Tibial nerve (tissue), 4 donors: ENCODE measurements around the gene PDK4. TPM values are rescaled to one million over a fixed set of nuclear protein-coding genes. Genes with fewer than 3 reads are reported as not detected.
A peak's percentile ranks its signal among the peaks of the same experiment; 100 is the strongest.

Experiments
- DNase-seq, 2 donors: peaks; one replicate each; pipeline ENCODE4 v3.0.0-alpha.2; 2019; ENCODE audit warnings: low spot score in 2 of 2
- H3K27ac ChIP-seq, 4 donors: fragments of 200-600 bp; sonication (generic) in 3 of 4; one replicate each; pipeline ENCODE4 v1.5.1; 2017 to 2019; ENCODE audit warnings: mild to moderate bottlenecking in 1 of 4
- H3K27me3 ChIP-seq, 2 donors: fragments of 200-600 bp; sonication (generic) in 1 of 2; one replicate each; pipeline versions ENCODE4 v1.5.1 to v1.6.0; 2017 to 2019
- H3K36me3 ChIP-seq, 3 donors: fragments of 200-600 bp; sonication (generic); one replicate each; pipeline ENCODE4 v1.5.1; 2018 to 2019
- H3K4me1 ChIP-seq, 4 donors: fragments of 200-600 bp; sonication (generic) in 3 of 4; one replicate each; pipeline ENCODE4 v1.5.1; 2017 to 2019
- H3K4me3 ChIP-seq, 4 donors: fragments of 200-600 bp; sonication (generic) in 3 of 4; one replicate each; pipeline ENCODE4 v1.5.1; 2017 to 2019; ENCODE audit warnings: mild to moderate bottlenecking in 1 of 4, moderate library complexity in 1 of 4
- H3K9me3 ChIP-seq, 4 donors: fragments of 200-600 bp; sonication (generic) in 3 of 4; one replicate each; pipeline ENCODE4 v1.5.1; 2017 to 2019
- EP300 ChIP-seq, 2 donors: sonication (generic); formaldehyde crosslinking; IDR thresholded peaks; one replicate each; pipeline ENCODE4 v1.6.1; 2017; ENCODE audit warnings: antibody characterized with exemption in 2 of 2, mild to moderate bottlenecking in 1 of 2
- POLR2A ChIP-seq, 2 donors: fragments of 450-650 bp; IDR thresholded peaks; one replicate each; pipeline ENCODE4 v1.6.1; 2017; ENCODE audit warnings: antibody characterized with exemption in 2 of 2, mild to moderate bottlenecking in 2 of 2, moderate library complexity in 2 of 2
- WGBS, 2 donors: methylation state at CpG; one replicate each; pipeline ENCODE4 v1.1.5; 2018; 5-methylcytosine and 5-hydroxymethylcytosine counted together
- total RNA-seq, 4 donors: library from RNA; depleted of rRNA; stranded (reverse); fragments of >200 nt; gene quantifications; one replicate each; pipeline ENCODE4 v1.1.0, GENCODE V29; 2016
- TF ChIP-seq, protein P1 (sequence below), 5 experiments: fragments of 200-600 bp in 3 of 5; fragments of 450-650 bp in 2 of 5; sonication (generic) in 3 of 5; IDR thresholded peaks; one replicate each; pipeline ENCODE4 v1.5.1; 2016 to 2019; ENCODE audit warnings: antibody characterized with exemption in 5 of 5, mild to moderate bottlenecking in 3 of 5, moderate library complexity in 2 of 5

Gene PDK4
- total RNA-seq, 4 donors from 2014 or later: 490 to 939 (median 827) TPM

DNA sequence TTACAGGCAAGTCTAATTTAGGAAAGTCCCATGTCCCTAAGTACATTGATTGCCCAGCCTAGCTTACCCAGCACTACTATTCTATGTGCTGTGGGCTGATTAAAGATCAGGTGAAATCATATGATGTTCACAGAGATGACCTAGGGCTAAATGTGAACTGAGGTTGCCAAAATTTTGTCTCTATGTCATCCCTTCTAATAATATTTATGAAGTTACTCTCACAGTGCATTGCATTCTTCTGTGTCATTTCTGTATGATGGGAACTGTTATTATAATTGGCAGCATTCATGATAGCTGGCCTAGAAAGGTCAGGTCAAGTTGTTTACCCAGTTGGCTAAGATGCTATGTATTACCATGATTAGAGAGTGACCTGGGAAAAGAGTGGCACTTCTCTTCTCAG is 2.8 kb upstream of the PDK4 start:
- peak overlapping the region in 3 of 4 donors; percentile 93 to 97 (median 96) for H3K27ac ChIP-seq
- H3K9me3 ChIP-seq: no peaks in the 10 kb centered on the region
- no peak for DNase-seq
- H3K27me3 ChIP-seq: no peaks in the 10 kb centered on the region
- H3K4me3 ChIP-seq: no peak overlapping the region
- peaks cover 0 to 60% (median 35%) of the 10 kb centered on the region in 4 donors for H3K4me1 ChIP-seq
- peaks cover 0 to 14% (median 5%) of the 10 kb centered on the region in 3 donors for H3K36me3 ChIP-seq
- TF ChIP-seq EP300 (IDR thresholded peaks at IDR 0.05) (peak in 1 of 2 donors; percentile 53), POLR2A (IDR thresholded peaks at IDR 0.05) (no peak)

- Histone ChIP-seq H3K4me3 (no peak overlapping the region), H3K9me3 (no peaks in the 10 kb centered on the region), H3K27me3 (no peaks in the 10 kb centered on the region), H3K27ac (peak overlapping the region in 3 of 4 donors; percentile 93 to 97 (median 96)), H3K4me1 (peaks cover 0 to 54% (median 32%) of the 10 kb centered on the region in 4 donors), H3K36me3 (peaks cover 0 to 20% (median 5%) of the 10 kb centered on the region in 3 donors)
- DNase-seq: no peak
- TF ChIP-seq POLR2A (IDR thresholded peaks at IDR 0.05): no peak
- no peak for TF ChIP-seq EP300 (IDR thresholded peaks at IDR 0.05)
- TF ChIP-seq, protein P1, sequence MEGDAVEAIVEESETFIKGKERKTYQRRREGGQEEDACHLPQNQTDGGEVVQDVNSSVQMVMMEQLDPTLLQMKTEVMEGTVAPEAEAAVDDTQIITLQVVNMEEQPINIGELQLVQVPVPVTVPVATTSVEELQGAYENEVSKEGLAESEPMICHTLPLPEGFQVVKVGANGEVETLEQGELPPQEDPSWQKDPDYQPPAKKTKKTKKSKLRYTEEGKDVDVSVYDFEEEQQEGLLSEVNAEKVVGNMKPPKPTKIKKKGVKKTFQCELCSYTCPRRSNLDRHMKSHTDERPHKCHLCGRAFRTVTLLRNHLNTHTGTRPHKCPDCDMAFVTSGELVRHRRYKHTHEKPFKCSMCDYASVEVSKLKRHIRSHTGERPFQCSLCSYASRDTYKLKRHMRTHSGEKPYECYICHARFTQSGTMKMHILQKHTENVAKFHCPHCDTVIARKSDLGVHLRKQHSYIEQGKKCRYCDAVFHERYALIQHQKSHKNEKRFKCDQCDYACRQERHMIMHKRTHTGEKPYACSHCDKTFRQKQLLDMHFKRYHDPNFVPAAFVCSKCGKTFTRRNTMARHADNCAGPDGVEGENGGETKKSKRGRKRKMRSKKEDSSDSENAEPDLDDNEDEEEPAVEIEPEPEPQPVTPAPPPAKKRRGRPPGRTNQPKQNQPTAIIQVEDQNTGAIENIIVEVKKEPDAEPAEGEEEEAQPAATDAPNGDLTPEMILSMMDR (IDR thresholded peaks at IDR 0.05): no peak
- 30 to 55% methylated on average over 1 of the region's 1 CpG for WGBS, 2 donors
Observed at GRCh38 chr7:95598511-95598910, 2.2 kb upstream of the PDK4 start.

DNA sequence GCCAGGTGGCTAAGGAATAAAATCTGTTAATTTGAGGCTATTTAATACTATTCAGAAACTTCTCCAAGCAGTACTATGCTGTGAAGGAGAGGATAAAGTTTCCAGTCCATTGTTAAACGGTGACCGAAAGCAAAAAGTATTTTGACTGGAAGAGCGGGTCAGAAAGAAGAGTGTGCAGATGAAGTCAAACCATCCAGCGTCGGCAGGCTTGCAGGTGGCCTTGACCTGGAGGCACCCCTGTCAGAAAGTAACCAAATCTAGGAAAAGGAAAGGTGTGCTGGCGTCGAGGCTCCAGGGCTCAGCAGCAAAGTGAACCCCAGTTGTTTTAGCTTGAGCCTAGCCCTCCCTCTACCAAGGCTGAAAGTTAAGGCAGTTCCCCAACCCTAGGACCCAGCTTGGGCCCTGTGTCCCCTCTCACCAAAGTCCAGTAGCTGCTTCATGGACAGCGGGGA is 544 bp downstream of the PDK4 start:
- H3K27me3 ChIP-seq: no peaks in the 10 kb centered on the region
- peak overlapping the region; percentile 63 to 96 (median 74) for H3K4me3 ChIP-seq
- peaks cover 0 to 38% (median 17%) of the 10 kb centered on the region in 4 donors for H3K4me1 ChIP-seq
- DNase-seq: no peak
- H3K27ac ChIP-seq: peak overlapping the region; percentile 89 to 98 (median 96)
- TF ChIP-seq, protein P1 (IDR thresholded peaks at IDR 0.05): no peak
- TF ChIP-seq EP300 (IDR thresholded peaks at IDR 0.05) (no peak), POLR2A (IDR thresholded peaks at IDR 0.05) (no peak)
- peaks cover 4 to 47% (median 11%) of the 10 kb centered on the region in 3 donors for H3K36me3 ChIP-seq
- H3K9me3 ChIP-seq: no peaks in the 10 kb centered on the region
- WGBS, 2 donors: 3 to 7% methylated on average over 8 of the region's 8 CpGs

GRCh38 chr7:95594185-95594584 is 2.1 kb downstream of the PDK4 start:
- H3K36me3 ChIP-seq: peaks cover 5 to 60% (median 11%) of the 10 kb centered on the region in 3 donors
- H3K27ac ChIP-seq: peak overlapping the region; percentile 89 to 98 (median 96)

GRCh38 chr7:95593343-95593742 is 3.0 kb downstream of the PDK4 start:
- Histone ChIP-seq H3K4me1 (peaks cover 0 to 43% (median 18%) of the 10 kb centered on the region in 4 donors), H3K9me3 (no peaks in the 10 kb centered on the region), H3K27me3 (no peaks in the 10 kb centered on the region), H3K36me3 (peaks cover 8 to 68% (median 11%) of the 10 kb centered on the region in 3 donors), H3K27ac (peak overlapping the region; percentile 89 to 98 (median 96)), H3K4me3 (peak overlapping the region; percentile 63 to 96 (median 74))
- TF ChIP-seq POLR2A (IDR thresholded peaks at IDR 0.05): no peak
- TF ChIP-seq EP300 (IDR thresholded peaks at IDR 0.05): no peak
- TF ChIP-seq, protein P1 (IDR thresholded peaks at IDR 0.05): no peak
- no peak for DNase-seq
- 38 to 43% methylated on average over 2 of the region's 2 CpGs for WGBS, 2 donors

More at GRCh38 chr7:95594185-95594584, 2.1 kb downstream of the PDK4 start:
- Histone ChIP-seq H3K4me1 (peaks cover 0 to 43% (median 17%) of the 10 kb centered on the region in 4 donors), H3K9me3 (no peaks in the 10 kb centered on the region), H3K4me3 (peak overlapping the region; percentile 63 to 96 (median 74)), H3K27me3 (no peaks in the 10 kb centered on the region)
- DNase-seq: no peak
- no peak for TF ChIP-seq POLR2A (IDR thresholded peaks at IDR 0.05)
- TF ChIP-seq, protein P1 (IDR thresholded peaks at IDR 0.05): no peak
- peak in 1 of 2 donors; percentile 85 for TF ChIP-seq EP300 (IDR thresholded peaks at IDR 0.05)
